Duodenal mucosa (tissue), 2 donors: ENCODE results near the gene MOV10L1.

Experiments
- H3K27ac ChIP-seq: one replicate; pipeline ENCODE4 v1.7.0; 2013; ENCODE audit warnings: low read depth, low read length
- H3K27me3 ChIP-seq, 2 donors: one replicate each; pipeline ENCODE4 v1.7.0; 2013; ENCODE audit warnings: low read length in 2 of 2, control low read depth in 1 of 2; ENCODE audit not compliant: insufficient read depth in 2 of 2, control insufficient read depth in 1 of 2
- H3K36me3 ChIP-seq, 2 donors: one replicate each; pipeline ENCODE4 v1.7.0; 2013; ENCODE audit warnings: low read length in 2 of 2, control low read depth in 1 of 2; ENCODE audit not compliant: insufficient read depth in 2 of 2, control insufficient read depth in 1 of 2
- H3K4me1 ChIP-seq, 2 donors: one replicate each; pipeline ENCODE4 v1.7.0; 2013; ENCODE audit warnings: low read length in 2 of 2, control low read depth in 1 of 2; ENCODE audit not compliant: insufficient read depth in 2 of 2, control insufficient read depth in 1 of 2
- H3K4me3 ChIP-seq, 2 donors: one replicate each; pipeline ENCODE4 v1.7.0; 2013; ENCODE audit warnings: low read length in 2 of 2, low read depth in 1 of 2
- H3K9ac ChIP-seq, 2 donors: one replicate each; pipeline ENCODE4 v1.7.0; 2013; ENCODE audit warnings: low read length in 2 of 2, low read depth in 1 of 2
- H3K9me3 ChIP-seq, 2 donors: one replicate each; pipeline ENCODE4 v1.7.0; 2013; ENCODE audit warnings: low read length in 2 of 2, control low read depth in 1 of 2; ENCODE audit not compliant: control insufficient read depth in 1 of 2

The MOV10L1 gene

GRCh38 chr22:50059881-50060262 lies 29.9 kb upstream of the MOV10L1 start:
- no peak overlapping the region for H3K9ac ChIP-seq
- no peaks in the 10 kb centered on the region for H3K4me1 ChIP-seq
- no peak overlapping the region for H3K27ac ChIP-seq
- peaks cover 10 to 25% of the 10 kb centered on the region in 2 donors for H3K27me3 ChIP-seq
- H3K36me3 ChIP-seq = no peaks in the 10 kb centered on the region
- H3K4me3 ChIP-seq = no peak overlapping the region
- no peaks in the 10 kb centered on the region for H3K9me3 ChIP-seq

- no peaks in the 10 kb centered on the region for H3K9me3 ChIP-seq
- no peaks in the 10 kb centered on the region for H3K4me1 ChIP-seq
- no peak overlapping the region for H3K9ac ChIP-seq
- H3K4me3 ChIP-seq = no peak overlapping the region
- no peak overlapping the region for H3K27ac ChIP-seq
- H3K36me3 ChIP-seq = no peaks in the 10 kb centered on the region
- H3K27me3 ChIP-seq = peaks cover 10 to 25% of the 10 kb centered on the region in 2 donors
Measured at GRCh38 chr22:50060441-50061140, 29.2 kb upstream of the MOV10L1 start.

GRCh38 chr22:50061141-50061823 lies 28.5 kb upstream of the MOV10L1 start:
- Histone ChIP-seq H3K9me3 (no peaks in the 10 kb centered on the region), H3K27me3 (peaks cover 10 to 25% of the 10 kb centered on the region in 2 donors), H3K4me1 (no peaks in the 10 kb centered on the region), H3K36me3 (no peaks in the 10 kb centered on the region), H3K27ac (no peak overlapping the region), H3K4me3 (no peak overlapping the region), H3K9ac (no peak overlapping the region)

DNA sequence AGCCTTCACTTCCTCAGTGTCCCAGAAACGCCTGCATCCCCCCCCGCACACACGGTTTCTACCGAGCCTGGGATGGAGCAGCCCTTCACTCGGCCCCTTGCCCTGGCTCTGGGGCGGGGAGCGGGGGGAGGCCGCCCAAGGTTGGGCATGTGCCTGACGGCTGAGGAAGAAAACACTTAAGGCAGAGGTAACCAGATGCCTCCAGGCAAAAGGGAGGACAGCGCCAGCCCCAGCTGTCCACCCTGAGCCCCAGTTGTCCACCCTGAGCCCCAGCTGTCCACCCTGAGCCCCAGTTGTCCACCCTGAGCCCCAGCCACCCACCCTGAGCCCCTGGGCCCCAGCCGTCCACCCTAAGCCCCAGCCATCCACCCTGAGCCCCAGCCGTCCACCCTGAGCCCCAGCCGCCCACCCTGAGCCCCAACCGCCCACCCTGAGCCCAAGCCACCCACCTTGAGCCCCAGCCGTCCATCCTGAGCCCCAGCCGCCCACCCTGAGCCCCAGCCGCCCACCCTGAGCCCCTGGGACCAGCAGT lies 27.9 kb upstream of the MOV10L1 start:
- Histone ChIP-seq H3K9ac (no peak overlapping the region), H3K36me3 (no peaks in the 10 kb centered on the region), H3K4me3 (no peak overlapping the region), H3K4me1 (no peaks in the 10 kb centered on the region), H3K27ac (no peak overlapping the region), H3K9me3 (no peaks in the 10 kb centered on the region), H3K27me3 (peaks cover 5 to 25% of the 10 kb centered on the region in 2 donors)

DNA sequence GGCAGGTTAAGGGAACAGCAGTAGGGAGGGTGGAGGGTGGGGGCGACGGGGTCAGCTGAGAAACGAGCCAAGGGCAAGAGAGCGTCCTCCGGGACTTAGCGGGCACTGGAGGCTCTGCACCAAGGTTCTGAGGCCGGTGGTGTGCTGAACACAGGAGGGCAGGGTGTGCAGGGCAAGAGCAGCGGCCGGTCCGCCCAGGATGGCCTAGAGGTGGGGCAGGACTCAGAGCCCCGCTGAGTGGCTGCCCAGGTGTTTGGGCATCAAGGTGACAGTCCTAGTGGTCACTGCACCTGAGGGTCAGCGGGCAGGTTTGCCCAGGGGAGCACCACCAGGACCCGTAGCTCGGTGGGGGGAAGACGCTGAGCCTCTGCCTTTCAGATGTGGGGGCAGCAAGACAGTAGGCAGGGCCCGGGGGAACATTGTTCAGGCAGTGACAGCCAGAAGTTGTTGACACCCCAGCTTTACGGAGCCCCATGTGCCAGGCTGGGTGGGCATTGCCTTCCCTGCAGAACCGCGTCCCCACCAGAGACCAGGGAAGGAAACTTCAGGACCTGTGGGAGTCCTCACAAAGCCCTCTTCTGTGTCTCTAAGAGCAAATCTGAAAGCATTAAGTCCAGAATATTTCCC lies 27.2 kb upstream of the MOV10L1 start:
- Histone ChIP-seq H3K36me3 (no peaks in the 10 kb centered on the region), H3K9ac (no peak overlapping the region), H3K4me1 (no peaks in the 10 kb centered on the region), H3K9me3 (no peaks in the 10 kb centered on the region), H3K27me3 (peaks cover 2 to 25% of the 10 kb centered on the region in 2 donors), H3K4me3 (no peak overlapping the region), H3K27ac (no peak overlapping the region)

DNA sequence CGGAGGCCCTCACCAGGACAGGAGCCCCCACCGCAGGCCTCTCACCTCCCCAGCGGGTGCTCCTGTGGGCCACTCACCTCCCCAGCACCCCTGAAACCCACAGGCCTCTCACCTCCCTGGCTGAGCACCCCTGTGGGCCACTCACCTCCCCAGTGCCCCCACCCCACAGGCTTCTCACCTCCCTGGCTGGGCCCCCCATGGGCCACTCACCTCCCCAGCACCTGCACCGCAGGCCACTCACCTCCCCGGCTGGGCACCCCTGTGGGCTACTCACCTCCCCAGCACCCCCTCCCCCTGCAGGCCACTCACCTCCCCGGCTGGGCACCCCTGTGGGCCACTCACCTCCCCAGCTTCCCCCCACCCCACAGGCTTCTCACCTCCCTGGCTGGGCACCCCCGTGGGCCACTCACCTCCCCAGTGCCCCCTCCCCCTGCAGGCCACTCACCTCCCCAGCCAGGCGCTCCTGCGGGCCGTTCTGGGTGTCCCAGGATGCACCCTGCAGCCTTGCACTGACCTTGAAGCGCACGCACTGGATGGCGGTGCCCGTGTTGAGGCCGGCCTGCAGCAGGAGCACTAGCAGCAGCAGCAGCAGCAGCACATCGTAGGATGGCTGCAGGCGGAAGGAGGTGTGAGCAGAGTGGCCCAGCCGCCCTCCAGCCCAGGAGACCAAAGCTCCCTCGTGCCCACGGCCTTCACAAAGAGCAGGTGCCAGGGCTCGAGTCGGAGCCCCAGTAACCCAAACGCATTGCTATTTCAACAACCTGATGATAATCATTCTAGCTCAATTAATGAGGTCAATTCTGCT lies 26.0 kb upstream of the MOV10L1 start:
- H3K4me1 ChIP-seq = no peaks in the 10 kb centered on the region
- no peak overlapping the region for H3K27ac ChIP-seq
- no peak overlapping the region for H3K9ac ChIP-seq
- H3K4me3 ChIP-seq = no peak overlapping the region
- peaks cover 0 to 23% of the 10 kb centered on the region in 2 donors for H3K27me3 ChIP-seq
- H3K36me3 ChIP-seq = no peaks in the 10 kb centered on the region
- no peaks in the 10 kb centered on the region for H3K9me3 ChIP-seq

DNA sequence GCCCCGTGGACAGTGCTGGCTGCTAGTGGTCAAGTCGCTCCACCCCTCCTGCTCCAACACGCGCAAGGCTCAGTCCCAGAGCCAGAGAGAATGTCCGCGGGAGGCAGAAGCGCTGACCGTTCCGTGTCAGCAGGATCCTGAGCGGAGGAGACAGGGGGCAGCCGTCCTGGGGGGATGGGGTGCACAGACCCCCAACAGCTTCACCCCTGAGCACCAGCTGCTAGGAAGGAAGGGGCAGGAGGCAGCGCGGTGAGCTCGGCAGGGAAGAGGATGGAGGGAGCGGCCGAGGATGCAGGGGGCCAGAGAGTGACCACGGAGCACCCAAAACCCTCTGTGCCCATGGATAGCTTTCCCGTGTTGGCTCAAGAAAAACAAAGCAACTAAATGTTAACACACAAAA lies 25.4 kb upstream of the MOV10L1 start:
- Histone ChIP-seq H3K4me3 (no peak overlapping the region), H3K9me3 (no peaks in the 10 kb centered on the region), H3K27ac (no peak overlapping the region), H3K9ac (no peak overlapping the region), H3K27me3 (peaks cover 0 to 17% of the 10 kb centered on the region in 2 donors), H3K36me3 (no peaks in the 10 kb centered on the region), H3K4me1 (no peaks in the 10 kb centered on the region)

GRCh38 chr22:50067244-50067643 lies 22.6 kb upstream of the MOV10L1 start:
- Histone ChIP-seq H3K9ac (no peak overlapping the region), H3K27me3 (no peaks in the 10 kb centered on the region), H3K27ac (no peak overlapping the region), H3K4me1 (no peaks in the 10 kb centered on the region), H3K4me3 (no peak overlapping the region), H3K9me3 (no peaks in the 10 kb centered on the region), H3K36me3 (no peaks in the 10 kb centered on the region)

DNA sequence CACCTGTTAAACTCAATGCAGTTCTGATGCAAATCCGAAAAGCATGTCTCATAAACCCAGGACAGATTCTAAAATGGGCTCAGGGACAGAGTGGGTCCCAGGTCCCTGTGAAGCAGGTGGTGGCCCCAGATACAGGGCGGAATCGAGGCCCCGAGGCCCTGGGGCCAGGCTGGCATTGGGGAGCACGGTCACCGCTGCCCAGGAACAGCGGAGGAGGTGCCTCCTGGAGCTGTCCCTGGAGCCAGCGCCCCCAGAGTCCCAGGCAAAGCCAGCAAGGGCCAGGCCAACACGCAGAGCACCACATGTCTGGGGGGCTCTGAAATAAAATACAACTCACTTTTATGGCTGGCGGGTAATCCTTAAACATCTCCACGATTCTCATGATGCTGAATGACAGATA lies 21.7 kb upstream of the MOV10L1 start:
- Histone ChIP-seq H3K4me1 (no peaks in the 10 kb centered on the region), H3K27ac (no peak overlapping the region), H3K36me3 (no peaks in the 10 kb centered on the region)

More for the DNA sequence above, 21.7 kb upstream of the MOV10L1 start:
- H3K4me3 ChIP-seq = no peak overlapping the region
- no peaks in the 10 kb centered on the region for H3K27me3 ChIP-seq
- H3K9me3 ChIP-seq = no peaks in the 10 kb centered on the region
- H3K9ac ChIP-seq = no peak overlapping the region
